SH-SY5Y (cell line): ENCODE results near the gene CBL.

ENCODE experiments used
- GATA2 ChIP-seq: IDR thresholded peaks from 2 replicates; pipeline ENCODE4 v1.6.1; 2011; ENCODE audit warnings: mild to moderate bottlenecking, low read depth, low read length
- GATA3 ChIP-seq: IDR thresholded peaks from 2 replicates; pipeline ENCODE4 v1.6.1; 2011; ENCODE audit warnings: low read depth, mild to moderate bottlenecking, low read length, moderate library complexity

DNA sequence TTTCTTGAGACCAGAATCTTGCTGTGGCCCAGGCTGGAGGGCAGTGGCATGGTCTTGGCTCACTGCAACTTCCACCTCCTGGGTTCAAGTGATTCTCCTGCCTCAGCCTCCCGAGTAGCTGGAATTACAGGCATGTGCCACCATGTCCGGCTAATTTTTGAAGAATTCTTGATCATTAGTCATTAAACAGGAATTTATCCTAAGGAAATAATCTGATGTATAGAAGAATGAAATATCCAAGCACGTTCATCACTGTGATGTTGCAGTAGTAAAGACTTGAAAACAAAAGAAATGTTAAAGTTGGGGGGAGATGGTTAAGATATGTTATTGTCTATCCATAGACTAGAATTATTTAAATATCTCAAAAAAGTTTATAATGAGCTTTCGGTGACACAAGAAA, 23.6 kb downstream of the CBL start:
- TF ChIP-seq GATA3, result no peak
- TF ChIP-seq GATA2, result no peak
